Caco-2 (cell line): ENCODE results near the gene FBXL4. TPM values are rescaled to one million over a fixed set of nuclear protein-coding genes. Genes with fewer than 3 reads are reported as not detected.

ENCODE experiments used
- BruUV-seq: library from RNA; stranded (reverse); fragments of 400-500 nt; replicated peaks from 2 replicates; lab custom pipeline; 2021; lab: Mats Ljungman, UMichigan
- CTCF ChIA-PET: fragments of 300-600 bp; sonication (Branson Sonifier 250); formaldehyde crosslinking; loops from one replicate; lab custom pipeline; 2022; ENCODE audit warnings: antibody characterized with exemption; lab: Charles Lee
- POLR2A ChIA-PET: fragments of 300-600 bp; sonication (Branson Sonifier 250); formaldehyde crosslinking; loops from one replicate; lab custom pipeline; 2022; ENCODE audit warnings: antibody characterized with exemption; lab: Charles Lee
- DNase-seq, 2 experiments: peaks; one replicate each; pipeline versions ENCODE4 v3.0.0 to v3.0.0-alpha.2; 2020 to 2022
- H3K27me3 ChIP-seq: replicated peaks from 2 replicates; pipeline ENCODE4 v1.6.0; 2011; ENCODE audit warnings: low read length; ENCODE audit not compliant: control insufficient read depth, insufficient read depth
- H3K36me3 ChIP-seq: 2 replicates; pipeline ENCODE4 v1.5.1; 2011; ENCODE audit warnings: low read length; ENCODE audit not compliant: control insufficient read depth, insufficient read depth
- H3K4me1 ChIP-seq: fragments of 250-450 bp; sonication (Bioruptor Pico); 2 replicates; pipeline ENCODE4 v1.5.1; 2020; ENCODE audit warnings: mild to moderate bottlenecking
- H3K4me3 ChIP-seq: 2 replicates; pipeline ENCODE4 v1.5.1; 2011; ENCODE audit warnings: low read depth, mild to moderate bottlenecking, control low read depth, low read length
- H3K9me3 ChIP-seq: fragments of 250-450 bp; sonication (Bioruptor Pico); 2 replicates; pipeline ENCODE4 v1.5.1; 2020; ENCODE audit warnings: mild to moderate bottlenecking, moderate library complexity
- H3K27ac Mint-ChIP-seq: one replicate; pipeline ENCODE4 v1.8.0; 2022; ENCODE audit warnings: mixed read lengths; ENCODE audit not compliant: unreplicated experiment
- H3K27me3 Mint-ChIP-seq: one replicate; pipeline ENCODE4 v1.8.0; 2022; ENCODE audit warnings: mixed read lengths; ENCODE audit not compliant: insufficient read depth, unreplicated experiment
- H3K36me3 Mint-ChIP-seq: one replicate; pipeline ENCODE4 v1.8.0; 2022; ENCODE audit warnings: mild to moderate bottlenecking, mixed read lengths; ENCODE audit not compliant: insufficient read depth, unreplicated experiment
- H3K4me1 Mint-ChIP-seq: one replicate; pipeline ENCODE4 v1.8.0; 2022; ENCODE audit warnings: low read depth, mixed read lengths; ENCODE audit not compliant: unreplicated experiment
- H3K4me3 Mint-ChIP-seq: one replicate; pipeline ENCODE4 v1.8.0; 2022; ENCODE audit warnings: mild to moderate bottlenecking, moderate library complexity, mixed read lengths; ENCODE audit not compliant: unreplicated experiment
- H3K9me3 Mint-ChIP-seq: one replicate; pipeline ENCODE4 v1.8.0; 2022; ENCODE audit warnings: mixed read lengths; ENCODE audit not compliant: unreplicated experiment
- intact Hi-C: fragments of 100-400 bp; cut with micrococcal nuclease; formaldehyde crosslinking; loops from one replicate; pipeline ENCODE4 v1.10.0; 2022; ENCODE audit not compliant: unreplicated experiment
- total RNA-seq: library from RNA; stranded (reverse); gene quantifications from 2 replicates; pipeline ENCODE4 v1.2.3, GENCODE V29; 2022
- TF ChIP-seq, protein P1 (sequence below), 2 experiments: fragments of 200-600 bp in 1 of 2; IDR thresholded peaks; 1 replicate in 1 of 2; 2 replicates in 1 of 2; pipeline versions ENCODE4 v1.5.1 to v1.8.0; 2011 to 2022; ENCODE audit warnings: antibody characterized with exemption in 1 of 2, control low read depth in 1 of 2, inconsistent platforms in 1 of 2, low read depth in 1 of 2, low read length in 1 of 2, mild to moderate bottlenecking in 1 of 2, moderate library complexity in 1 of 2; ENCODE audit not compliant: insufficient read depth in 1 of 2, severe bottlenecking in 1 of 2, unreplicated experiment in 1 of 2

FBXL4 gene
- total RNA-seq, 1 experiment from 2014 or later: 5.9 TPM

DNA sequence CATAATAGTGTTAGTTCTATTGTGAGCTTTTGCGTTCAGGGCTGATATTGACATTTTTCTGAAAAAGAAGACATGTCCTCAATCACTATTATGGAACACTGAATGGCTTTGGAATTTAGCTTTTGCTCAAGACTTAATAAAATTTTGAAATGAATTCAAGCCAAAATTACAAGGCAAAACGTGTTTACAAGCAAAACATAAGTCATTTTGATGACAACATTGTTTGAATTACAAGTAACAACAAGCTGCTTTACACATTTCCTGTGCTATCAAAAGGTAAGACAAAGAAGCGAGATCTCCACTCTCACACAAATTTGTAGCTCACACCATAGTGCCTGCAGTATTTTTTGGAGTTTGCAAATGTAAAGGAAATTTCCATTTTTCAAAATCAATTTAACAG, 75.9 kb downstream of the FBXL4 start:
- H3K9me3 Mint-ChIP-seq: no peaks in the 10 kb centered on the region
- CTCF ChIA-PET: no interaction called here

DNA sequence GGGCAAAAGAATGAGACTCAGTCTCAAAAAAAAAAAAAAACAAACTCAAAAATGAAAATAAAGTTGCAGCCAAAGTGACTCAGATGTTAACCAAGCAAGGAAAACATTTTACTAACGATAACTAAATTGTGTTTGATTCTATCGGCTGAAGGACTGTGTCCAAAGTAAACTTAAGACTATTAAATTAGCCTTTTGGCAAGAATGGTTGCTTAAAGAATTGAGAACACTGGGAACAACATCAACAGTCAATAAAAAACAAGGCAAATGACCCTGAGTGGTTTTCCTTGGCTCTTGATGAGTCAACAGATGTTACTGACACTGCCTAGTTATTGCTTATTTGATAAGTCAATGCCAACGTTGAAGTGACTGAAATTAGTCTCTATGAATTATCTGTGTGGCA, 76.7 kb downstream of the FBXL4 start:
- CTCF ChIA-PET: no interaction called here
- BruUV-seq: no TSS peak
- TF ChIP-seq, protein P1, sequence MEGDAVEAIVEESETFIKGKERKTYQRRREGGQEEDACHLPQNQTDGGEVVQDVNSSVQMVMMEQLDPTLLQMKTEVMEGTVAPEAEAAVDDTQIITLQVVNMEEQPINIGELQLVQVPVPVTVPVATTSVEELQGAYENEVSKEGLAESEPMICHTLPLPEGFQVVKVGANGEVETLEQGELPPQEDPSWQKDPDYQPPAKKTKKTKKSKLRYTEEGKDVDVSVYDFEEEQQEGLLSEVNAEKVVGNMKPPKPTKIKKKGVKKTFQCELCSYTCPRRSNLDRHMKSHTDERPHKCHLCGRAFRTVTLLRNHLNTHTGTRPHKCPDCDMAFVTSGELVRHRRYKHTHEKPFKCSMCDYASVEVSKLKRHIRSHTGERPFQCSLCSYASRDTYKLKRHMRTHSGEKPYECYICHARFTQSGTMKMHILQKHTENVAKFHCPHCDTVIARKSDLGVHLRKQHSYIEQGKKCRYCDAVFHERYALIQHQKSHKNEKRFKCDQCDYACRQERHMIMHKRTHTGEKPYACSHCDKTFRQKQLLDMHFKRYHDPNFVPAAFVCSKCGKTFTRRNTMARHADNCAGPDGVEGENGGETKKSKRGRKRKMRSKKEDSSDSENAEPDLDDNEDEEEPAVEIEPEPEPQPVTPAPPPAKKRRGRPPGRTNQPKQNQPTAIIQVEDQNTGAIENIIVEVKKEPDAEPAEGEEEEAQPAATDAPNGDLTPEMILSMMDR (IDR thresholded peaks at IDR 0.05; ENCODE audit: insufficient read depth in 1 of 2, low read depth in 1 of 2, low read length in 1 of 2, severe bottlenecking in 1 of 2, unreplicated experiment in 1 of 2): no peak

More for the DNA sequence above, 75.9 kb downstream of the FBXL4 start:
- no peaks in the 10 kb centered on the region for H3K36me3 Mint-ChIP-seq
- no peaks in the 10 kb centered on the region for H3K27me3 ChIP-seq
- intact Hi-C loops: no loop called here
- H3K36me3 ChIP-seq: no peaks in the 10 kb centered on the region
- no TSS peak for BruUV-seq
- no peaks in the 10 kb centered on the region for H3K27me3 Mint-ChIP-seq
- TF ChIP-seq, protein P1 (IDR thresholded peaks at IDR 0.05; ENCODE audit: insufficient read depth in 1 of 2, low read depth in 1 of 2, low read length in 1 of 2, severe bottlenecking in 1 of 2, unreplicated experiment in 1 of 2): no peak
- H3K4me3 Mint-ChIP-seq: no peak overlapping the region
- no peaks in the 10 kb centered on the region for H3K9me3 ChIP-seq
- no peaks in the 10 kb centered on the region for H3K4me1 ChIP-seq
- no peaks in the 10 kb centered on the region for H3K4me1 Mint-ChIP-seq
- POLR2A ChIA-PET: no interaction called here
- H3K4me3 ChIP-seq: no peak overlapping the region
- no peak overlapping the region for H3K27ac Mint-ChIP-seq
- DNase-seq: no peak

DNA sequence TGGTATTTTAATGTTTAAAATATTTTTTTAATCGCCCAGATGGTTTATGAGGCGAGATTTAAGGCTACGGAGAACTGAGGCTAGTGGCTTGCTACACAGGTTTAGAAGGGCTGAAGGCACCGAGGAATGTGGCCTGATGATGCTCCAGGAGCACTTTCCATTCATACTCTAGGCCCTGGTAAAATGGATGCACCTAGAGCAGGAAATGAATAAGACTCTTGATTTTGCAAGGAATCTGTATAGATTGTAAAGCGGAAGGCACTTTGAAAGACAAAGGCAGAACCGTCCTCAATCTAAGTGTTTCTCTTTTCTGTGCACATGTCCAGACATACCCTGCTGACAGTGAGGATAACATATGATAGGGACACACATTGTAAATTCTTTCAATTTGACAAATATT, 83.2 kb downstream of the FBXL4 start:
- BruUV-seq: no TSS peak
- POLR2A ChIA-PET: no interaction called here

More for the DNA sequence above, 76.7 kb downstream of the FBXL4 start:
- Histone ChIP-seq H3K9me3 (no peaks in the 10 kb centered on the region), H3K27me3 (no peaks in the 10 kb centered on the region), H3K4me3 (no peak overlapping the region), H3K4me1 (no peaks in the 10 kb centered on the region), H3K36me3 (no peaks in the 10 kb centered on the region)
- H3K36me3 Mint-ChIP-seq: peaks cover 4% of the 10 kb centered on the region
- H3K27ac Mint-ChIP-seq: no peak overlapping the region
- H3K27me3 Mint-ChIP-seq: no peaks in the 10 kb centered on the region
- intact Hi-C loops: no loop called here
- no peaks in the 10 kb centered on the region for H3K4me1 Mint-ChIP-seq
- POLR2A ChIA-PET: no interaction called here
- H3K9me3 Mint-ChIP-seq: no peaks in the 10 kb centered on the region
- DNase-seq: no peak
- no peak overlapping the region for H3K4me3 Mint-ChIP-seq

More for the DNA sequence above, 83.2 kb downstream of the FBXL4 start:
- peaks cover 7% of the 10 kb centered on the region for H3K36me3 Mint-ChIP-seq
- TF ChIP-seq, protein P1 (IDR thresholded peaks at IDR 0.05; ENCODE audit: insufficient read depth in 1 of 2, low read depth in 1 of 2, low read length in 1 of 2, severe bottlenecking in 1 of 2, unreplicated experiment in 1 of 2): no peak
- Histone ChIP-seq H3K9me3 (no peaks in the 10 kb centered on the region), H3K36me3 (no peaks in the 10 kb centered on the region), H3K4me1 (no peaks in the 10 kb centered on the region), H3K27me3 (no peaks in the 10 kb centered on the region), H3K4me3 (no peak overlapping the region)
- H3K4me3 Mint-ChIP-seq: no peak overlapping the region
- H3K9me3 Mint-ChIP-seq: no peaks in the 10 kb centered on the region
- H3K4me1 Mint-ChIP-seq: no peaks in the 10 kb centered on the region
- no peaks in the 10 kb centered on the region for H3K27me3 Mint-ChIP-seq
- intact Hi-C loops: no loop called here
- no peak for DNase-seq
- CTCF ChIA-PET: no interaction called here
- H3K27ac Mint-ChIP-seq: no peak overlapping the region
